OCI-LY7 (cell line): ENCODE measurements around the gene NBPF8.
"Not testable (repeated sequence)": the region's sequence is repeated elsewhere in the genome, so short reads cannot be mapped to it uniquely, and the experiment has no call there.

Source experiments
- EZH2phosphoT487 ChIP-seq: fragments of 200-600 bp; sonication (generic); IDR thresholded peaks from 2 replicates; pipeline ENCODE4 v1.6.1; 2018; ENCODE audit warnings: low read depth, borderline replicate concordance, mild to moderate bottlenecking, mixed run types, antibody characterized with exemption, low read length, moderate library complexity, mixed read lengths
- TF ChIP-seq, protein P1 (sequence below): fragments of 200-600 bp; sonication (generic); conservative IDR thresholded peaks from 2 replicates; pipeline ENCODE4 v1.5.1; 2014; ENCODE audit warnings: mild to moderate bottlenecking, antibody characterized with exemption, low read length, moderate library complexity, mixed read lengths

- TF ChIP-seq, protein P1, sequence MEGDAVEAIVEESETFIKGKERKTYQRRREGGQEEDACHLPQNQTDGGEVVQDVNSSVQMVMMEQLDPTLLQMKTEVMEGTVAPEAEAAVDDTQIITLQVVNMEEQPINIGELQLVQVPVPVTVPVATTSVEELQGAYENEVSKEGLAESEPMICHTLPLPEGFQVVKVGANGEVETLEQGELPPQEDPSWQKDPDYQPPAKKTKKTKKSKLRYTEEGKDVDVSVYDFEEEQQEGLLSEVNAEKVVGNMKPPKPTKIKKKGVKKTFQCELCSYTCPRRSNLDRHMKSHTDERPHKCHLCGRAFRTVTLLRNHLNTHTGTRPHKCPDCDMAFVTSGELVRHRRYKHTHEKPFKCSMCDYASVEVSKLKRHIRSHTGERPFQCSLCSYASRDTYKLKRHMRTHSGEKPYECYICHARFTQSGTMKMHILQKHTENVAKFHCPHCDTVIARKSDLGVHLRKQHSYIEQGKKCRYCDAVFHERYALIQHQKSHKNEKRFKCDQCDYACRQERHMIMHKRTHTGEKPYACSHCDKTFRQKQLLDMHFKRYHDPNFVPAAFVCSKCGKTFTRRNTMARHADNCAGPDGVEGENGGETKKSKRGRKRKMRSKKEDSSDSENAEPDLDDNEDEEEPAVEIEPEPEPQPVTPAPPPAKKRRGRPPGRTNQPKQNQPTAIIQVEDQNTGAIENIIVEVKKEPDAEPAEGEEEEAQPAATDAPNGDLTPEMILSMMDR: not testable (repeated sequence)
- TF ChIP-seq EZH2phosphoT487: not testable (repeated sequence)
Measured at GRCh38 chr1:120391365-120391764, 23.5 kb upstream of the NBPF8 start.
